SIG-M5 treated with dmso at 0.1 percent for 504 hours (cell line): Measurements from ENCODE around the gene RASSF3.
A peak's percentile ranks its signal among the peaks of the same experiment; 100 is the strongest.
"Not testable (repeated sequence)": the region's sequence is repeated elsewhere in the genome, so short reads cannot be mapped to it uniquely, and the experiment has no call there.

ENCODE experiments used
- DNase-seq: peaks from one replicate; lab custom pipeline; 2025; ENCODE audit not compliant: unreplicated experiment; lab: John Stamatoyannopoulos, UW

Gene RASSF3

GRCh38 chr12:64610079-64610659 lies at the start of gene RASSF3:
TSS of gene RASSF3 (plus strand) at chr12:64610495. CDS start at chr12:64610633, 138 bp downstream.
- peak; percentile 85 for DNase-seq

- DNase-seq = no peak
Observed at GRCh38 chr12:64561302-64562136, 48.8 kb upstream of the RASSF3 start.

GRCh38 chr12:64566122-64566521 lies 44.2 kb upstream of the RASSF3 start:
- DNase-seq = no peak

- DNase-seq = no peak
Observed at GRCh38 chr12:64566831-64567517, 43.3 kb upstream of the RASSF3 start.

- no peak for DNase-seq
Observed at GRCh38 chr12:64567570-64567969, 42.7 kb upstream of the RASSF3 start.

GRCh38 chr12:64568298-64568697 lies 42.0 kb upstream of the RASSF3 start:
- DNase-seq = no peak

GRCh38 chr12:64569923-64570691 lies 40.2 kb upstream of the RASSF3 start:
- no peak for DNase-seq

GRCh38 chr12:64571411-64571810 lies 38.9 kb upstream of the RASSF3 start:
- DNase-seq = no peak

- no peak for DNase-seq
Observed at GRCh38 chr12:64572241-64572640, 38.1 kb upstream of the RASSF3 start.

- DNase-seq = no peak
Observed at GRCh38 chr12:64574837-64575236, 35.5 kb upstream of the RASSF3 start.

GRCh38 chr12:64577046-64577445 lies 33.2 kb upstream of the RASSF3 start:
- DNase-seq = no peak

GRCh38 chr12:64578566-64578965 lies 31.7 kb upstream of the RASSF3 start:
- no peak for DNase-seq

GRCh38 chr12:64580681-64581080 lies 29.6 kb upstream of the RASSF3 start:
- no peak for DNase-seq

- DNase-seq = no peak
Observed at GRCh38 chr12:64582114-64582513, 28.2 kb upstream of the RASSF3 start.

- DNase-seq = no peak
Observed at GRCh38 chr12:64582862-64583261, 27.4 kb upstream of the RASSF3 start.

GRCh38 chr12:64583395-64583770 lies 26.9 kb upstream of the RASSF3 start:
- not testable (repeated sequence) for DNase-seq

- DNase-seq = no peak
Observed at GRCh38 chr12:64583771-64584421, 26.4 kb upstream of the RASSF3 start.

GRCh38 chr12:64585104-64585503 lies 25.2 kb upstream of the RASSF3 start:
- no peak for DNase-seq

GRCh38 chr12:64587447-64587846 lies 22.8 kb upstream of the RASSF3 start:
- DNase-seq = no peak

- no peak for DNase-seq
Observed at GRCh38 chr12:64590183-64590582, 20.1 kb upstream of the RASSF3 start.
